SK-MEL-5 (cell line): ENCODE data around the gene TCEAL1. TPM values are rescaled to one million over a fixed set of nuclear protein-coding genes. Genes with fewer than 3 reads are reported as not detected.
"Not testable (repeated sequence)": the region's sequence is repeated elsewhere in the genome, so short reads cannot be mapped to it uniquely, and the experiment has no call there.

Experiments
- DNase-seq: peaks from one replicate; pipeline ENCODE4 v3.0.0-alpha.2; 2016; ENCODE audit warnings: low read depth, low spot score
- in situ Hi-C: cut with HindIII; loops from 2 replicates; pipeline ENCODE4 v1.10.0; 2016; ENCODE audit warnings: low sequenced_read_pairs, high pct_unique_total_duplicates, low pct_unique_long_range_greater_than_20kb
- total RNA-seq: library from RNA; depleted of rRNA; stranded (reverse); fragments of >200 nt; shearing (Covaris generic); gene quantifications from 2 replicates; pipeline ENCODE4 v1.2.3, GENCODE V29; 2014

The TCEAL1 gene
- total RNA-seq, 1 experiment from 2014 or later: 28.6 TPM

DNA sequence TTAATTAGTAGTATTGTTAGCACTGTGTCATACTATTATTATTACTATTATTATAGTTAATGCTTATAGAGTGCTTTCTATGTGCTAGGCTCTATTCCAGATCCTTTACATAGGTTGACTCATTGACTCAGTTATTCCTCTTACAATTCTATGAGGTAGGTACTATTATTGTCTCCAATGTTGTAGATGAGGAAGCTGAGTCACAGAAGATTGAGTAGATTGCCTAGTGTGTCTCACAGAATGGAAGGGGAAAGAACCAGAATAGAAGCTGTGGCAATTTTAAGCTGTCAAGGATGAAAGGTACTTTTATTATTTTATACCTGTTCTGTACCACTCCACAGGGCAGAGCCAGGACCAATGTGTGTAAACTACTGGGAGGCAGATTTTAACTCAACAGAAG is 1.9 kb upstream of the TCEAL1 start:
- DNase-seq: no peak
- in situ Hi-C loops: no loop called here

DNA sequence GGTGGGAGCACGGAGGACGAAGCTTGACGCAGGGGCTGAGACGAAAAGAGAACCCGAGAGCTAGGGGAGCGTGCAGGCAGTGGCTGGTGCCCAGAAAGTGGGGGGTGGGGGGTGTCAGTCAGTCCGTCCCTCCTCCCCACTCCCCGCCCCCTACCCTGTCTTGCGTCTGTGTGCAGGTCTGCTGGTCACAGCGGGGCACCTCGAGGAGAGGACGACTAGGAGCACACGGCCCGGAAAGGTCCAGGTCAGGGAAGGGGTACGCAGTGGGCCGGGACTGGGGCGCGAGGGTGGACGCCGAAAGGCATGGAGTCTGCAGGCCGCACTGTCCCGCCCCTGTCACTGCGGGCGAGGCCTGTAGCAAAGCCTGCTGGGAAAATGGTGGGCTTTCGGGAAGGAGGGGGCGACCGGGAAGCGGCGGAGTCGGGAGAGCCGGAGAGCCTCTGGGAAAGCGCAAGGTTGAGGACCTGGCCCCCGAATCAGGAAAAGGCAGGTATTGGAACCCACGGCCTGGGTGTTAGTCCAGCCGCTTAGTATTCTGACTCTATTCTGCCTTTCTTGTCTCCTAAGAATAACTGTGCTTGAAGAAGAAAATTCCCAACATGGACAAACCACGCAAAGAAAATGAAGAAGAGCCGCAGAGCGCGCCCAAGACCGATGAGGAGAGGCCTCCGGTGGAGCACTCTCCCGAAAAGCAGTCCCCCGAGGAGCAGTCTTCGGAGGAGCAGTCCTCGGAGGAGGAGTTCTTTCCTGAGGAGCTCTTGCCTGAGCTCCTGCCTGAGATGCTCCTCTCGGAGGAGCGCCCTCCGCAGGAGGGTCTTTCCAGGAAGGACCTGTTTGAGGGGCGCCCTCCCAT is 769 bp downstream of the TCEAL1 start:
- in situ Hi-C loops: no loop called here

DNA sequence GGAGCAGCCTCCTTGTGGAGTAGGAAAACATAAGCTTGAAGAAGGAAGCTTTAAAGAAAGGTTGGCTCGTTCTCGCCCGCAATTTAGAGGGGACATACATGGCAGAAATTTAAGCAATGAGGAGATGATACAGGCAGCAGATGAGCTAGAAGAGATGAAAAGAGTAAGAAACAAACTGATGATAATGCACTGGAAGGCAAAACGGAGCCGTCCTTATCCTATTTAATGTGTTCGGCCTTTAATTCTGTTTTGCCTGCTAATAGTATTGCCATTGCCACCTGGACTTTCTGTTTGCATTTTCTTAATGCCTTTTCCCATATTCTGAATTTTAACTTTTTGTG is 1.4 kb downstream of the TCEAL1 start:
- DNase-seq: no peak
- in situ Hi-C loops: no loop called here

More for the DNA sequence above, 769 bp downstream of the TCEAL1 start:
- peak; percentile 71 for DNase-seq

DNA sequence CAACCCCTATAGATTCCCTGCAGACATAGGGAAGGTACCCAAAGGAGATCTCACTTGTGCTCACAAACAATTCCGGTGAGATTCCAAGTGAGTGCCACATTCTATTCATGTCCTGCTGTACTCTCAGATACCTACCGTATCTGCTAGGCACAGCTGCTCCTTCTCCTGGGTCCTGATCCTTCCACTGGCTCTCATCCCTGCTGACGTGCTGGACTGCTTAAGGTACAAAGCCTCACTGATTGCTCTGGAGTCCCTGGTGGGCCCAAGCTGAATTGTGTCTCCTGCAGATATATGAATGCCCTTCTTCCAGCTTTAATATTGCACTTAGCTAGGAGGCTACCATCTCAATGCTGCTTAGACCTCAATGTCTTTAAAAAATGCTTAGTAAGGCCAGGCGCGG is 2.4 kb downstream of the TCEAL1 start:
- no peak for DNase-seq
- in situ Hi-C loops: no loop called here

DNA sequence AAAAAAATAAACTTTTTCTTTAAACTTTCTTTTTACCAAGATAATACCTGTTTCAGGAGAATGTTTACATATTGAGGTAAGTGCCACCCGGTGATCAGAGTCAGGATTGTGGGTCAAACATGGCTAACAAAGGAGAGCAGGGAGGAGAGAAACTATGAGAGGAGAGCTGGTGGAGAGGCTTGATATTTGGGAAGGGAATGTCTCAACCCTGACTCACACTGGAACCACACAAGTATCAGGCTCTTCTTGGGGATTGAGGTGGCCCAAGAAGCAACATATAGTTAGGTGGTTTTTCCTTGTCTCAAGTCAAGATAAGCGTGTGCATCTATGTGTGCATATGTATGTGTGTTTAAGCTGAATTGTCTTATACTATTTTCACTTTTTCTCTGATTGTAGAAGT is 6.7 kb downstream of the TCEAL1 start:
- in situ Hi-C loops: no loop called here
- DNase-seq: no peak

DNA sequence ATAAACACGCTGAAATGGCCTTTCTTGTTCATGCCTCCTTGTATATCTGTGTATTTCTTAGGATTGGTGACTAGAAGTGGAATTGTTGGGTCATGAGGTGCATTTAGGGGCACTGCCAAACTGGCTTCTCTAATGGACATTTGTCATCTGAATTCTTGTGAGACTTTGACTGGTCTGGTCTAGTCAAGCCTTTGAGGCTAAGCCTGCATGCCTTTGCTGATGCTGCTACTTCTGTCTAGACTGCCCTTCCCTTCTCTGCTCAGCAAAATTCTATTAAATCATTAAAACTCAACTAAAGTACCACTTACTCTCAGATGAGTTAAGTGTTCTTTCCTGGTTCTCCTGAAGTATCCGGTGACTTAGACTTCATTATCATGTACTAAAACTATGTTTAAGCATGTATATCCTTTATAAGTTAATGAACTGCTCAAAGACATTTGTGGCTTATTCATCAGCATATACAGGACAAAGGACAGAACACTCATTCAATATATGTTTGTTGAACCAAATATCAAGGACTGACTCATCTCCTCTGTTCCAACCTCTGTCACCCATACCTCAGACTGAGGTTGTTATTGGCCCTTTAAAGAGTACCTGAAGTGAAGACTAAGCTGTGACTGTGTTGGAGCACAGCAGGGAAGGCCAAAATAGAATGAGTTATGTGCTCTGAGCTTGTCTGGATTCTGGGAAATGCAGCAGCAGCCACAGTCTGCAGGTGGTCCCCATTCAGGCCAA is 9.0 kb downstream of the TCEAL1 start:
- no peak for DNase-seq
- in situ Hi-C loops: no loop called here

DNA sequence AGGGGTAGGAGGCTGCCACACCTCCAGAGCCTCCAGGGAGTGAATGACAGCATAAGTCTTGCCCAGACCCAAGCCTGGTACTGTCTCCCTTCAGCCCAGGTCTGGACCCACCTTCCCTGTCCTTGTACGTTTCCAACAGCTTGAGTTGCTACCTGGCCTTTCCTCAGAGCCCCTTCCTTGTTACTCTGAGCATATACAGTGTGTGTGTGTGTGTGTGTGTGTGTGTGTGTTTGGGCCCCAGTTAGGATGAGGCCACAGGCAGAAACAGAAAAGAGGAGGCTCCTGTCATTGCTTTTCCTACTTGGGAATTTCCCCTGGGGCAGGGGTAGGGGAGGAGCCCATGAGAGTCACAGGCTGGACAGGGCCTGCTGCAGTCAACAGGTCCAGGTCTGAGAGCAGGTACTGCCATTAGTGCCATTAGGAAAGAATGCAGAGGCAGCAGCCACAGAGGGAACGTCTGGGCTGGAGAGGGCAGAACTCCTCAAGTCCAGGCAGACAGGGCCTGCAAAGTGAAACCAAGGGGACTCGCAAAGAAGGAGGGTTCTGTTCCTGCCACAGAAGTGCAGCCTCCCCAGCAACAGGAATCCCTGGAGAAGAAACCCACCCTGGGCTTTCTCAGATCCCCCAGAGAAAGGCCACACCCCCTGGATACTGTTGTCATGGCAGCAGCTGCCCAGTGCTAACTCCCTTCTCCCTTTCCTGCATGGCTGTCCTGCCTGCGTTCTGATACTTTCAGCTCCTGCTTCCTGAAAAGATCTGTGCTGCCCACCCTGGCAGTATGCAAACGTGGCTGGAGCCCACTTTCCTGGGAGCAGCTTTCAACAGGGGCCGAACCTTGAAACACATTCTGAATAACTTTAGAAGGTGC is 9.9 kb downstream of the TCEAL1 start:
- in situ Hi-C loops, DNase-seq: not testable (repeated sequence)

DNA sequence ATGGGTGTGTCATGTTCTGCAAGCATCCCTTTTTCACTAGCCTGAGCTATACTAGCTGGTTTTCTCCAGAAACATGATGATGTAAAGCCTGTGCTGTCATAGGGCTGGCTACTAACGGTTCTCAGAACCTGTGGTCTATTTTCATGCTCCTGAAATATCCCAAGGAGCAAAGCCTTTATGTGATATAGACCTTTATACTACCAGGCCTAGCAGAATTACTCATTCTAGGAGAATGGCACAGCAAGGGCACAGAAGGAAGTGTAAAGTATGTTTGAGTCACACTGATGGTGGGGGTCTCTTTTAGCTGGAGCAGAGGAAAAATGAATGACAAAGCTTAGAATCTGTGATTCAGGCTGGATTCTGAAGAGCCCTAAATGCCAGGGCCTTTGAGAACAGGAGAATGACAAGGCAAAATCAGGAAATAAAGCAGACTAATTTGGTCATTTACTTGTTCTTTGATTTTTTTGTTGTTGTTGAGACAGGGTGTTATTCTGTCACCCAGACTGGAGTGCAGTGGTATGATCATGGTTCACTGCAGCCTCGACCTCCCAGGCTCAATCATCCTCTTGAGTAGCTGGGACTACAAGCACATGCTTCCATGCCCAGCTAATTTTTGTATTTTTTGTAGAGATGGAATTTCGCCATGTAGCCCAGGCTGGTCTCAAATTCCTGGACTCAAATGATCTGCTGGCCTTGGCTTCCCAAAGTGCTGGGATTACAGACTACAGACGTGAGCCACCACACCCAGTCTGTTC is 11.8 kb downstream of the TCEAL1 start:
- in situ Hi-C loops: no loop called here
- no peak for DNase-seq

DNA sequence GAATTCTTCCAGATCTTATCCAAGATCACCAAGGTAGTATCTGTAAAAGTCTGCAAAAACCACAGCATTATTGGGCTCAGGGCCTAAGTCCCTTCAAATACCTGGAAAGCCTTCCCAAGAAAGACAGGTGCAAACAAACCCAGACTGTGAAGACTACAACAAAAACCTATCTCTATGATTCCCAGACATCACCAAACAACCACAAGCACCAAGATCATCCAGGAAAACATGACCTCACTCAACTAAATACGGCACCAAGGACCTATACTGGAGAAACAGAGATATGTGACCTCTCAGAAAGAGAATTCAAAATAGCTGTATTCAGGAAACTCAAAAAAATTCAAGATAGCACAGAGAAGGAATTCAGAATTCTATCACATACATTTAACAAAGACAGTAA is 15.3 kb downstream of the TCEAL1 start:
- DNase-seq: no peak
- in situ Hi-C loops: no loop called here

DNA sequence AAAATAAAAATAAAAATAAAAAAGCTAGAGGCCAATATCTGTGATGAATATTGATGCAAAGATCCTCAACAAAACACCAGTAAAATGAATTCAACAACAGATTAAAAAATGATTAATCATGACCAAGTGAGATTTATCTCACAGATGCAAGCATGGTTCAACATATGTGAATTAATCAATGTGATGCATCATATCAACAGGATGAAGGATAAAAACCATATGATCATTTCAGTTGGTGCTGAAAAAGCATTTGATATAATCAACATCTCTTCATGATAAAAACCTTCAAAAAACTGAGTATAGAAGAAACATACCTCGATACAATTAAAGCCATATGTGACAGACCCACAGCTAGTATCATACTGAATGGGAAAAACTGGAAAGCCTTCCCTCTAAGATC is 18.9 kb downstream of the TCEAL1 start:
- DNase-seq: no peak
- in situ Hi-C loops: no loop called here

DNA sequence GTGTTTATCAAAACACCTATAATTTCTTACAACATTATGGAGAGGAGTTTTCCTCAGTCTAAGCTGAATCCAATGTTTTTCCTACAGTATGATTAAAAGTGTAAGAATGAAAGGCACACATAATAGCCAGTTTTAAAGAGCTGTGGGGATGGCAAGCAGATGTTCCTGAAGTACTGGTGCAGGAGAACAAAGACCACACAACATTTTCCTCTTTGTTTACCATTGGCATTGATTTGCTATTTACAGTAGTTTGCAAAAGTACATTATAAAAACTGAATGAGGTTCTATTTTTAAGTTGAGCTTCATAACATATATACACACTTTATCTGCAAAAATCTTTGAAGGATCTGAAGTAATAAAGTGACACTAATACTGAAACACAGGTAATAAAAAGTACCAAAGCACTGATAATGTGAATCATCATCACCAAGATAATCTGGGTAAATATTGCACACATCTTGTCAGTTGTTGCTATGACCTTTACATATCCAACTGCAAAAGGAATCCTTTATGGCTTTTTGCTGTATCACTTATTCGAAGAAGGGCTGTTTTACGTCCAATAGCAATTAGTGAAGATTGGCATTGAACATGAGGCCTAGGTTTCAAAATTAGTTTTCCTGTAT is 22.5 kb downstream of the TCEAL1 start:
- in situ Hi-C loops: no loop called here
- no peak for DNase-seq

DNA sequence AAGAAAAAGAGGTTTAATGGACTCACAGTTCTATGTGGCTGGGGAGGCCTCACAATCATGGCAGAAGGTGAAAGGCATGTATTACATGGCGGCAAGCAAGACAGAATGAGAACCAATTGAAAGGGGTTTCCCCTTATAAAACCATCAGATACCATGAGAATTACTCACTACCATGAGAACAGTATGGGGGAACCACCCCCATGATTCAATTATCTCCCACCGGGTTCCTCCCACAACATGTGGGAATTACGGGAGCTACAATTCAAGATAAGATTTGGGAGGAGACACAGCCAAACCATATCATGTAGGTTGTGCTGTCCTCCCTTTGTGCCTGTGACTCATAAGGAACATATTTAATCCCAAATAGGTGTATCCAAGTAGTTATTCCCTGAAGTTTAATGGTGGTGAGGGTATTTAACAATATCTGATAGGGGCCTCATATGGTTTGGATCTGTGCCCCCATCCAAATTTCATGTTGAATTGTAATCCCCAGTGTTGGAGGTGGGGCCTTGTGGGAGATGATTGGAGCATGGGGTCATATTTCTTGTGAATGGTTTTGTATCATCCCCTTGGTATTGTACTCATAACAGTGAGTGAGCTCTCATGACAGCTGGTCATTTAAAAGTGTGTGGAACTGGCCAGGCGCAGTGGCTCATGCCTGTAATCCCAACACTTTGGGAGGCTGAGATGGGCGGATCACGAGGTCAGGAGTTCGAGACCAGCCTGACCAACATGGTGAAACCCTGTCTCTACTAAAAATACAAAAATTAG is 26.6 kb downstream of the TCEAL1 start:
- in situ Hi-C loops: not testable (repeated sequence)

DNA sequence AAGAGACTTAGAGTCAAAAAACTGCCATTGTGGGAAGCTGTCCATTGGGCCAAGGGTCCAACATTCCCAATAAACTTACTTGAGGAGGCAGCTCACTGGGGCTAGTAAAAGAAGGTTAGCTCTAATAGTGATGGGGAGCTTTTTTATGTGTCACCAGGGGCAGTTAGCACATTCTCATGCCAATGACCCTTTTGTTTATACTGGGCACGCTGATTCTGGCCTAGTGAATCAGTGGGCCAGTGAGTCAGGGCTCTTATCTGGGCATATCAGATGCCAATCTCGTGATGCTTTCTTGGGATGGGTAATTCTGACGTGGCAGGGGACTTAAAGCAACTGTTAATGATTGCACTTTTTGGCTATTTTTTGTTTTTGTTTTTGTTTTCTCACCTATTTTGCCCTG is 27.8 kb downstream of the TCEAL1 start:
- in situ Hi-C loops: no loop called here
- DNase-seq: peak; percentile 58

More for the DNA sequence above, 26.6 kb downstream of the TCEAL1 start:
- DNase-seq: not testable (repeated sequence)

DNA sequence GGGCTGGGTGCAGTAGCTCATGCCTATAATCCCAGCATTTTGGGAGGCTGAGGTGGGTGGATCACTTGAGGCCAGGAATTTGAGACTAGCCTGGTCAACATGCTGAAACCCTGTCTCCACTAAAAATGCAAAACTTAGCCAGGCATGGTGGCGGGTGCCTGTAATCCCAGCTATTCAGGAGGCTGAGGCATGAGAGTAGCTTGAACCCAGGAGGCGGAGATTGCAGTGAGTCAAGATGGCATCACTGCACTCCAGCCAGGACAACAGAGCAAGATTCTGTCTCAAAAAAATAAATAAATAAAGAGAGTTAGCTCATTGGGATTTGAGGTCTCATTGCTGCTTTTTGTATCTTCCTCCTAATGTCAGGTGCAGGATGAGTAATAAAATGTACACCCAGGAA is 28.3 kb downstream of the TCEAL1 start:
- DNase-seq, in situ Hi-C loops: not testable (repeated sequence)

DNA sequence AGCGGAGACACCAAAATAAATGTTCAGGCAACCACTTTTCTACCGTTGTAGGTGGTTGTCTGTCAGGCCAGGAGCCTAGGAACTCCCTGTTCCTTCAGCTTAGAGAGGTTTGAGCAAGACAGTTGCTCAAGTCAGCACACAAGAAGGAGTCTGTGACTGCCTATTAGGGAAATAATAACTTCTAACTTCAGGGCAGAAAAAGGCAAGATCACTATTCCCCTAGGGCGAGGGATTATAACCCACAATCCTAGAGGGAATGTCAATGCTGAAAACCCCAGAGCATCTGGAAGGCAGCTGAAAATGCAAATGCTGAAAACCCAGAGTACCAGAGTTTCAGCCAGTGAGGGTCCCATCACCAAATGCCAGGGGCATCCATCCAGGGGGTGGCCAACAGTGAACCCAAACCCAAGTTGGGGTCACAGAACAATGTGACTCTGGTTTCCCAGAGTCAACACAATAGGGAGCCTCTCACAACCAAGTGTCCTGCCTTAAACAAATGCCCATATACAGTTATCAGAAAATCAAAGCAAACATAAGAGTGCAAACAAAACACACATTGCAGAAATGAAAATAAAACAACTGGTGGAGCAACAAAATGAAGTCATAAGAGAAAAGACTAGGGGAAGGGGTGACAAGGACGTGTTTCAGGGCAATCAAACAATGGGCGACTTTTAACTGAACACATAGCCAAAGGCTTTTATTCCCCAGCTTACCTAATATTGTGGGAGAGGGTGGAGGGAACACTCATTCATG is 30.1 kb downstream of the TCEAL1 start:
- in situ Hi-C loops: no loop called here

DNA sequence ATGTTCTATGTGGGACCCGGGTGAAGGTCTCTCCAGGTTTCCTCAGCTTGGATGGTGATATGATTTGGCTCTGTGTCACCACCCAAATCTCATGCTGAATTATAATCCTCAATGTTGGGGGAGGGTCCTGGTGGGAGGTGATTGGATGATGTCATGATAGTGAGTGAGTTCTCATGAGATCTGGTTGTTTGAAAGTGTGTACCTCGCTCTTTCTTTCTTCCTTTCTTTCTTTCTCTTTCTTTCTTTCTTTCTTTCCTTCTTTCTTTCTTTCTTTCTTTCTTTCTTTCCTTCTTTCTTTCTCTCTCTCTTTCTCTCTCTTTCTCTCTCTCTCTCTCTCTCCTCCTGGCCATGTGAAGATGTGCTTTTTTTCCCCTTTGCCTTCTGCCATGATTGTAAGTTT is 30.7 kb downstream of the TCEAL1 start:
- DNase-seq, in situ Hi-C loops: not testable (repeated sequence)

More for the DNA sequence above, 30.1 kb downstream of the TCEAL1 start:
- DNase-seq: no peak
